T-helper 22 cell (primary cell): ENCODE measurements around the gene TMEM94.
"Not testable (repeated sequence)": the region's sequence is repeated elsewhere in the genome, so short reads cannot be mapped to it uniquely, and the experiment has no call there.

Experiments
- DNase-seq: peaks from one replicate; pipeline ENCODE4 v3.0.0-alpha.2; 2020; ENCODE audit warnings: low read depth

Gene TMEM94

GRCh38 chr17:75456417-75457046 lies at the start of gene TMEM94:
TMEM94 (plus strand) TSS chr17:75456635; CDS start chr17:75471906, 15,271 bp downstream.
- DNase-seq, result peak; percentile 87

- no peak for DNase-seq
Observed at GRCh38 chr17:75407655-75408352, 48.6 kb upstream of the TMEM94 start.

- DNase-seq, result no peak
Observed at GRCh38 chr17:75410141-75410540, 46.3 kb upstream of the TMEM94 start.

- DNase-seq, result no peak
Observed at GRCh38 chr17:75411328-75412067, 44.9 kb upstream of the TMEM94 start.

GRCh38 chr17:75412455-75413317 lies 43.7 kb upstream of the TMEM94 start:
- DNase-seq, result peak; percentile 35

- DNase-seq, result no peak
Observed at GRCh38 chr17:75414488-75414887, 41.9 kb upstream of the TMEM94 start.

- DNase-seq, result no peak
Observed at GRCh38 chr17:75416006-75416405, 40.4 kb upstream of the TMEM94 start.

GRCh38 chr17:75417054-75417580 lies 39.3 kb upstream of the TMEM94 start:
- DNase-seq, result no peak

- no peak for DNase-seq
Observed at GRCh38 chr17:75418531-75418930, 37.9 kb upstream of the TMEM94 start.

GRCh38 chr17:75428543-75429469 lies 27.6 kb upstream of the TMEM94 start:
- no peak for DNase-seq

GRCh38 chr17:75430159-75430974 lies 26.1 kb upstream of the TMEM94 start:
- DNase-seq, result no peak

GRCh38 chr17:75433218-75433783 lies 23.1 kb upstream of the TMEM94 start:
- DNase-seq, result no peak

- not testable (repeated sequence) for DNase-seq
Observed at GRCh38 chr17:75434433-75434832, 22.0 kb upstream of the TMEM94 start.

- not testable (repeated sequence) for DNase-seq
Observed at GRCh38 chr17:75437404-75437803, 19.0 kb upstream of the TMEM94 start.

- DNase-seq, result no peak
Observed at GRCh38 chr17:75439287-75439686, 17.1 kb upstream of the TMEM94 start.

GRCh38 chr17:75440738-75441448 lies 15.5 kb upstream of the TMEM94 start:
- DNase-seq, result no peak

- DNase-seq, result no peak
Observed at GRCh38 chr17:75442168-75443103, 14.0 kb upstream of the TMEM94 start.

GRCh38 chr17:75445296-75445695 lies 11.1 kb upstream of the TMEM94 start:
- DNase-seq, result no peak
